SK-N-SH treated with all-trans-retinoic acid at 6 μM for 48 hours (cell line): Measurements from ENCODE around the gene PHF11.

Experiments used
- ATAC-seq: fragments of 200-7000 bp; cut with Tn5 transposase; 3 replicates; pipeline ENCODE4 v1.9.1; 2020; ENCODE audit warnings: mild to moderate bottlenecking, moderate library complexity
- ARNTL ChIP-seq: fragments of 450-650 bp; formaldehyde crosslinking; IDR thresholded peaks from 2 replicates; pipeline ENCODE4 v1.5.0; 2020; ENCODE audit warnings: low read depth, mild to moderate bottlenecking, moderate library complexity, borderline replicate concordance
- BACH2 ChIP-seq: fragments of 250-450 bp; sonication (Bioruptor Pico); IDR thresholded peaks from 2 replicates; pipeline ENCODE4 v1.9.0; 2021; ENCODE audit warnings: mild to moderate bottlenecking, borderline replicate concordance
- CSDC2 ChIP-seq: fragments of 250-450 bp; sonication (Bioruptor Pico); IDR thresholded peaks from 2 replicates; pipeline ENCODE4 v1.5.0; 2020; ENCODE audit warnings: mild to moderate bottlenecking, moderate library complexity
- ESRRG ChIP-seq: fragments of 250-450 bp; sonication (Bioruptor Pico); IDR thresholded peaks from 2 replicates; pipeline ENCODE4 v1.6.1; 2021; ENCODE audit warnings: mild to moderate bottlenecking
- GLIS3 ChIP-seq: fragments of 250-450 bp; sonication (Bioruptor Pico); IDR thresholded peaks from 2 replicates; pipeline ENCODE4 v1.5.0; 2020; ENCODE audit warnings: mild to moderate bottlenecking, moderate library complexity
- ISL1 ChIP-seq: fragments of 250-450 bp; sonication (Bioruptor Pico); IDR thresholded peaks from 2 replicates; pipeline ENCODE4 v2.1.2; 2022; ENCODE audit warnings: mild to moderate bottlenecking, moderate library complexity
- OSR1 ChIP-seq: fragments of 250-450 bp; sonication (Bioruptor Pico); IDR thresholded peaks from 2 replicates; pipeline ENCODE4 v1.8.0; 2022; ENCODE audit warnings: moderate library complexity, mild to moderate bottlenecking, inconsistent platforms
- RARB ChIP-seq: fragments of 250-450 bp; sonication (Bioruptor Pico); IDR thresholded peaks from 2 replicates; pipeline ENCODE4 v1.8.0; 2021; ENCODE audit warnings: mild to moderate bottlenecking, moderate library complexity
- SNAI2 ChIP-seq: fragments of 250-450 bp; sonication (Bioruptor Pico); IDR thresholded peaks from 2 replicates; pipeline ENCODE4 v1.5.0; 2020; ENCODE audit warnings: mild to moderate bottlenecking, moderate library complexity
- TCF4 ChIP-seq: fragments of 250-450 bp; sonication (Bioruptor Pico); IDR thresholded peaks from 2 replicates; pipeline ENCODE4 v1.8.0; 2021; ENCODE audit warnings: mild to moderate bottlenecking, moderate library complexity, borderline replicate concordance
- TOX ChIP-seq: fragments of 250-450 bp; sonication (Bioruptor Pico); IDR thresholded peaks from 2 replicates; pipeline ENCODE4 v1.8.0; 2021; ENCODE audit warnings: mild to moderate bottlenecking, moderate library complexity, borderline replicate concordance
- TSHZ2 ChIP-seq: fragments of 250-450 bp; sonication (Bioruptor Pico); IDR thresholded peaks from 2 replicates; pipeline ENCODE4 v1.5.0; 2020; ENCODE audit warnings: mild to moderate bottlenecking, moderate library complexity
- ZC3H10 ChIP-seq: fragments of 250-450 bp; sonication (Bioruptor Pico); IDR thresholded peaks from 2 replicates; pipeline ENCODE4 v1.5.1; 2021; ENCODE audit warnings: mild to moderate bottlenecking, moderate library complexity
- ZFP30 ChIP-seq: fragments of 450-650 bp; formaldehyde crosslinking; IDR thresholded peaks from 2 replicates; pipeline ENCODE4 v1.5.0; 2022; ENCODE audit warnings: mild to moderate bottlenecking, moderate library complexity
- ZNF565 ChIP-seq: fragments of 450-650 bp; formaldehyde crosslinking; conservative IDR thresholded peaks from 2 replicates; pipeline ENCODE4 v1.5.0; 2020; ENCODE audit warnings: low read depth, mild to moderate bottlenecking, moderate library complexity
- ZNF70 ChIP-seq: fragments of 450-650 bp; formaldehyde crosslinking; IDR thresholded peaks from 2 replicates; pipeline ENCODE4 v1.5.0; 2020; ENCODE audit warnings: mild to moderate bottlenecking, moderate library complexity
- ZNF8 ChIP-seq: fragments of 450-650 bp; formaldehyde crosslinking; IDR thresholded peaks from 2 replicates; pipeline ENCODE4 v1.5.0; 2020; ENCODE audit warnings: mild to moderate bottlenecking, moderate library complexity
- TF ChIP-seq, protein P1 (sequence below): fragments of 250-450 bp; sonication (Bioruptor Pico); IDR thresholded peaks from 2 replicates; pipeline ENCODE4 v1.5.1; 2021; ENCODE audit warnings: mild to moderate bottlenecking, moderate library complexity
- TF ChIP-seq, protein P2 (sequence below): fragments of 250-450 bp; sonication (Bioruptor Pico); IDR thresholded peaks from 2 replicates; pipeline ENCODE4 v1.8.0; 2020; ENCODE audit warnings: mild to moderate bottlenecking, moderate library complexity, borderline replicate concordance
- TF ChIP-seq, protein P3 (sequence below): fragments of 250-450 bp; sonication (Bioruptor Pico); IDR thresholded peaks from 2 replicates; pipeline ENCODE4 v1.8.0; 2021; ENCODE audit warnings: low read depth, mild to moderate bottlenecking, moderate library complexity, borderline replicate concordance
- TF ChIP-seq, protein P4 (sequence below): fragments of 250-450 bp; sonication (Bioruptor Pico); IDR thresholded peaks from 2 replicates; pipeline ENCODE4 v1.5.1; 2020; ENCODE audit warnings: low read depth, mild to moderate bottlenecking, moderate library complexity

The PHF11 gene

DNA sequence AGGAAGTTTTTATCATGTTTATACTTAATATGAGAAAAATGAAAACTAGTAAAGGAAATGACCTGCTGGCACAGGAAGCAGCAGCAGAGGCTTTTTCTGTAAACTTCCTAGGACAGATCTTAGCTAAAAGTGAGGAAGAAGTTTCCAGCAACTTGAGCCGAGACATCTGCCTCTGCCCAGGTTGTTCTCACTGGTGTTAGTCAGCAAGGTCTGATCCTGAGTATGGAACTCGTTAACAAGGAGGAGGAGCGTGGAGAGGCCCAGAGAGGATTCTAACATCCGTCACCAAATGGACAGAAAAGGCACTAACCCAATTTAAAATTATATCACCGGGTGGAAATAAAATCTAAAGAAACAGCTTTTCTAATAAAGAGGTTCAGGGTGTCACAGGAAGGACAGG, 43.6 kb downstream of the PHF11 start:
- no peak for TF ChIP-seq ZFP30 (CRISPR knock-in tag)
- no peak for TF ChIP-seq GLIS3 (CRISPR knock-in tag)
- TF ChIP-seq ZNF565 (CRISPR knock-in tag), result no peak
- no peak for TF ChIP-seq SNAI2 (CRISPR knock-in tag)
- TF ChIP-seq TSHZ2 (CRISPR knock-in tag), result no peak
- no peak for ATAC-seq

- TF ChIP-seq ARNTL (no peak), OSR1 (no peak), ZNF70 (no peak), TOX (CRISPR knock-in tag) (no peak), RARB (CRISPR knock-in tag) (no peak), ZNF8 (CRISPR knock-in tag) (no peak), ZFP30 (CRISPR knock-in tag) (no peak), GLIS3 (CRISPR knock-in tag) (no peak), ZNF565 (CRISPR knock-in tag) (no peak), BACH2 (CRISPR knock-in tag) (no peak), ZC3H10 (CRISPR knock-in tag) (no peak), ISL1 (no peak), TCF4 (CRISPR knock-in tag) (no peak), SNAI2 (CRISPR knock-in tag) (no peak), TSHZ2 (CRISPR knock-in tag) (no peak), CSDC2 (no peak), ESRRG (no peak)
- TF ChIP-seq, protein P1, sequence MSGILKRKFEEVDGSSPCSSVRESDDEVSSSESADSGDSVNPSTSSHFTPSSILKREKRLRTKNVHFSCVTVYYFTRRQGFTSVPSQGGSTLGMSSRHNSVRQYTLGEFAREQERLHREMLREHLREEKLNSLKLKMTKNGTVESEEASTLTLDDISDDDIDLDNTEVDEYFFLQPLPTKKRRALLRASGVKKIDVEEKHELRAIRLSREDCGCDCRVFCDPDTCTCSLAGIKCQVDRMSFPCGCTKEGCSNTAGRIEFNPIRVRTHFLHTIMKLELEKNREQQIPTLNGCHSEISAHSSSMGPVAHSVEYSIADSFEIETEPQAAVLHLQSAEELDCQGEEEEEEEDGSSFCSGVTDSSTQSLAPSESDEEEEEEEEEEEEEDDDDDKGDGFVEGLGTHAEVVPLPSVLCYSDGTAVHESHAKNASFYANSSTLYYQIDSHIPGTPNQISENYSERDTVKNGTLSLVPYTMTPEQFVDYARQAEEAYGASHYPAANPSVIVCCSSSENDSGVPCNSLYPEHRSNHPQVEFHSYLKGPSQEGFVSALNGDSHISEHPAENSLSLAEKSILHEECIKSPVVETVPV (CRISPR knock-in tag), result no peak
- TF ChIP-seq, protein P2, sequence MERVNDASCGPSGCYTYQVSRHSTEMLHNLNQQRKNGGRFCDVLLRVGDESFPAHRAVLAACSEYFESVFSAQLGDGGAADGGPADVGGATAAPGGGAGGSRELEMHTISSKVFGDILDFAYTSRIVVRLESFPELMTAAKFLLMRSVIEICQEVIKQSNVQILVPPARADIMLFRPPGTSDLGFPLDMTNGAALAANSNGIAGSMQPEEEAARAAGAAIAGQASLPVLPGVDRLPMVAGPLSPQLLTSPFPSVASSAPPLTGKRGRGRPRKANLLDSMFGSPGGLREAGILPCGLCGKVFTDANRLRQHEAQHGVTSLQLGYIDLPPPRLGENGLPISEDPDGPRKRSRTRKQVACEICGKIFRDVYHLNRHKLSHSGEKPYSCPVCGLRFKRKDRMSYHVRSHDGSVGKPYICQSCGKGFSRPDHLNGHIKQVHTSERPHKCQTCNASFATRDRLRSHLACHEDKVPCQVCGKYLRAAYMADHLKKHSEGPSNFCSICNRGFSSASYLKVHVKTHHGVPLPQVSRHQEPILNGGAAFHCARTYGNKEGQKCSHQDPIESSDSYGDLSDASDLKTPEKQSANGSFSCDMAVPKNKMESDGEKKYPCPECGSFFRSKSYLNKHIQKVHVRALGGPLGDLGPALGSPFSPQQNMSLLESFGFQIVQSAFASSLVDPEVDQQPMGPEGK (CRISPR knock-in tag), result no peak
- TF ChIP-seq, protein P3, sequence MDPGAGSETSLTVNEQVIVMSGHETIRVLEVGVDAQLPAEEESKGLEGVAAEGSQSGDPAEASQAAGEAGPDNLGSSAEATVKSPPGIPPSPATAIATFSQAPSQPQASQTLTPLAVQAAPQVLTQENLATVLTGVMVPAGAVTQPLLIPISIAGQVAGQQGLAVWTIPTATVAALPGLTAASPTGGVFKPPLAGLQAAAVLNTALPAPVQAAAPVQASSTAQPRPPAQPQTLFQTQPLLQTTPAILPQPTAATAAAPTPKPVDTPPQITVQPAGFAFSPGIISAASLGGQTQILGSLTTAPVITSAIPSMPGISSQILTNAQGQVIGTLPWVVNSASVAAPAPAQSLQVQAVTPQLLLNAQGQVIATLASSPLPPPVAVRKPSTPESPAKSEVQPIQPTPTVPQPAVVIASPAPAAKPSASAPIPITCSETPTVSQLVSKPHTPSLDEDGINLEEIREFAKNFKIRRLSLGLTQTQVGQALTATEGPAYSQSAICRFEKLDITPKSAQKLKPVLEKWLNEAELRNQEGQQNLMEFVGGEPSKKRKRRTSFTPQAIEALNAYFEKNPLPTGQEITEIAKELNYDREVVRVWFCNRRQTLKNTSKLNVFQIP, result no peak
- TF ChIP-seq, all 23 proteins: peak for 0
- no peak for ATAC-seq
These were observed 44.0 kb downstream of the PHF11 start for GRCh38 chr13:49539746-49540145.

- no peak for ATAC-seq
- TF ChIP-seq ESRRG (no peak), OSR1 (no peak), ZFP30 (CRISPR knock-in tag) (no peak)
- TF ChIP-seq, protein P4, sequence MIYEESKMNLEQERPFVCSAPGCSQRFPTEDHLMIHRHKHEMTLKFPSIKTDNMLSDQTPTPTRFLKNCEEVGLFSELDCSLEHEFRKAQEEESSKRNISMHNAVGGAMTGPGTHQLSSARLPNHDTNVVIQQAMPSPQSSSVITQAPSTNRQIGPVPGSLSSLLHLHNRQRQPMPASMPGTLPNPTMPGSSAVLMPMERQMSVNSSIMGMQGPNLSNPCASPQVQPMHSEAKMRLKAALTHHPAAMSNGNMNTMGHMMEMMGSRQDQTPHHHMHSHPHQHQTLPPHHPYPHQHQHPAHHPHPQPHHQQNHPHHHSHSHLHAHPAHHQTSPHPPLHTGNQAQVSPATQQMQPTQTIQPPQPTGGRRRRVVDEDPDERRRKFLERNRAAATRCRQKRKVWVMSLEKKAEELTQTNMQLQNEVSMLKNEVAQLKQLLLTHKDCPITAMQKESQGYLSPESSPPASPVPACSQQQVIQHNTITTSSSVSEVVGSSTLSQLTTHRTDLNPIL (CRISPR knock-in tag), result no peak
- TF ChIP-seq, protein P3, result no peak
- TF ChIP-seq, protein P2 (CRISPR knock-in tag), result no peak
- TF ChIP-seq, protein P1 (CRISPR knock-in tag), result no peak
These were observed 44.8 kb downstream of the PHF11 start for GRCh38 chr13:49540552-49540951.
